HEK293T (cell line): ENCODE results near the gene CHURC1.

ENCODE experiments used
- CTCF ChIA-PET: fragments of 350-600 bp; formaldehyde crosslinking; extraction: SDS; loops from one replicate; lab custom pipeline; 2021; ENCODE audit warnings: antibody characterized with exemption, inconsistent platforms; lab: Yijun Ruan, JAX
- POLR2A ChIA-PET: fragments of 350-600 bp; formaldehyde crosslinking; extraction: SDS; loops from one replicate; lab custom pipeline; 2020; ENCODE audit warnings: antibody characterized with exemption, inconsistent platforms; lab: Yijun Ruan, JAX
- DNase-seq: peaks from one replicate; pipeline ENCODE4 v3.0.0; 2012; ENCODE audit warnings: mixed read lengths; ENCODE audit errors: extremely low spot score
- ARNT ChIP-seq: fragments of 450-650 bp; IDR thresholded peaks from 2 replicates; pipeline ENCODE4 v1.6.1; 2017; ENCODE audit warnings: mild to moderate bottlenecking
- BHLHE40 ChIP-seq: fragments of 450-650 bp; IDR thresholded peaks from 2 replicates; pipeline ENCODE4 v1.6.1; 2016; ENCODE audit warnings: mild to moderate bottlenecking, moderate library complexity, borderline replicate concordance
- CTBP1 ChIP-seq: fragments of 450-650 bp; IDR thresholded peaks from 2 replicates; pipeline ENCODE4 v1.6.1; 2016; ENCODE audit warnings: borderline replicate concordance
- ELF4 ChIP-seq: fragments of 450-650 bp; IDR thresholded peaks from 2 replicates; pipeline ENCODE4 v1.6.1; 2017; ENCODE audit warnings: antibody characterized with exemption
- FOXA1 ChIP-seq: fragments of 450-650 bp; IDR thresholded peaks from 2 replicates; pipeline ENCODE4 v1.6.1; 2016; ENCODE audit warnings: mild to moderate bottlenecking
- FOXK2 ChIP-seq: fragments of 450-650 bp; IDR thresholded peaks from 2 replicates; pipeline ENCODE4 v1.6.1; 2016; ENCODE audit warnings: mild to moderate bottlenecking
- FOXM1 ChIP-seq: fragments of 450-650 bp; IDR thresholded peaks from 2 replicates; pipeline ENCODE4 v1.6.1; 2017; ENCODE audit warnings: mild to moderate bottlenecking, borderline replicate concordance
- HDGF ChIP-seq: fragments of 450-650 bp; IDR thresholded peaks from 2 replicates; pipeline ENCODE4 v1.6.1; 2017; ENCODE audit warnings: antibody characterized with exemption, borderline replicate concordance
- L3MBTL2 ChIP-seq: fragments of 450-650 bp; conservative IDR thresholded peaks from 2 replicates; pipeline ENCODE4 v1.6.1; 2016; ENCODE audit warnings: mild to moderate bottlenecking
- LEF1 ChIP-seq: fragments of 450-650 bp; IDR thresholded peaks from 2 replicates; pipeline ENCODE4 v1.6.1; 2017; ENCODE audit warnings: mild to moderate bottlenecking, borderline replicate concordance
- NFRKB ChIP-seq: fragments of 450-650 bp; IDR thresholded peaks from 2 replicates; pipeline ENCODE4 v1.6.1; 2016; ENCODE audit warnings: mild to moderate bottlenecking, moderate library complexity
- SP1 ChIP-seq: fragments of 450-650 bp; IDR thresholded peaks from 2 replicates; pipeline ENCODE4 v1.6.1; 2017
- SUZ12 ChIP-seq: fragments of 450-650 bp; IDR thresholded peaks from 2 replicates; pipeline ENCODE4 v1.6.1; 2016; ENCODE audit warnings: mild to moderate bottlenecking
- TARDBP ChIP-seq: fragments of 450-650 bp; IDR thresholded peaks from 2 replicates; pipeline ENCODE4 v1.6.1; 2016
- ZNF384 ChIP-seq: fragments of 450-650 bp; IDR thresholded peaks from 2 replicates; pipeline ENCODE4 v1.6.1; 2016
- TF ChIP-seq, protein P1 (sequence below): fragments of 450-650 bp; IDR thresholded peaks from 2 replicates; pipeline ENCODE4 v1.6.1; 2016

Gene CHURC1

DNA sequence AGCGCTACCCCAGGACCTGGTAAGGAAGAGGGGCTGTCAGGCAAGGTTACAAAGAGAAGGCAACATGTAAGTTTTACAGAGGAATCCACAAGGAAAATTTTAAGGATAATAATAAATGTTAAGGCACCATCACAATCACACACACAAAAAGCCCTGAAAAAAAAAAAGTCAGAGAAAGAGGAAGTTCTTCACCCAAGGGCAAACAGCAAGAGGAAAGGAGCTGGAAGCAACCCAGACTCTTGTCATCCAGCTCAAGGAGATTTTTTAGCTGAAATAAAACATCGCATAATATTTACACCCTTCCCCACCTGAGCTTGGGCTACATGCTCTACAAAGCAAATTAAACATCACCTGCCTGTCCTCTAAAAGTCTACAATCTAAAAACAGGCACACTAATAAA lies 44.1 kb upstream of the CHURC1 start:
- DNase-seq: no peak
- CTCF ChIA-PET: no interaction called here
- TF ChIP-seq ZNF384: no peak
- no peak for TF ChIP-seq L3MBTL2
- no peak for TF ChIP-seq FOXM1
- TF ChIP-seq ELF4: no peak
- no peak for TF ChIP-seq NFRKB
- TF ChIP-seq CTBP1: no peak
- TF ChIP-seq, protein P1, sequence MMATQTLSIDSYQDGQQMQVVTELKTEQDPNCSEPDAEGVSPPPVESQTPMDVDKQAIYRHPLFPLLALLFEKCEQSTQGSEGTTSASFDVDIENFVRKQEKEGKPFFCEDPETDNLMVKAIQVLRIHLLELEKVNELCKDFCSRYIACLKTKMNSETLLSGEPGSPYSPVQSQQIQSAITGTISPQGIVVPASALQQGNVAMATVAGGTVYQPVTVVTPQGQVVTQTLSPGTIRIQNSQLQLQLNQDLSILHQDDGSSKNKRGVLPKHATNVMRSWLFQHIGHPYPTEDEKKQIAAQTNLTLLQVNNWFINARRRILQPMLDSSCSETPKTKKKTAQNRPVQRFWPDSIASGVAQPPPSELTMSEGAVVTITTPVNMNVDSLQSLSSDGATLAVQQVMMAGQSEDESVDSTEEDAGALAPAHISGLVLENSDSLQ: no peak
- no peak for TF ChIP-seq SP1
- no peak for TF ChIP-seq BHLHE40
- TF ChIP-seq HDGF: no peak
- TF ChIP-seq TARDBP: no peak
- no peak for TF ChIP-seq FOXK2
- no peak for TF ChIP-seq SUZ12
- TF ChIP-seq ARNT: no peak
- no peak for TF ChIP-seq LEF1
- TF ChIP-seq FOXA1: no peak
- POLR2A ChIA-PET: no interaction called here

DNA sequence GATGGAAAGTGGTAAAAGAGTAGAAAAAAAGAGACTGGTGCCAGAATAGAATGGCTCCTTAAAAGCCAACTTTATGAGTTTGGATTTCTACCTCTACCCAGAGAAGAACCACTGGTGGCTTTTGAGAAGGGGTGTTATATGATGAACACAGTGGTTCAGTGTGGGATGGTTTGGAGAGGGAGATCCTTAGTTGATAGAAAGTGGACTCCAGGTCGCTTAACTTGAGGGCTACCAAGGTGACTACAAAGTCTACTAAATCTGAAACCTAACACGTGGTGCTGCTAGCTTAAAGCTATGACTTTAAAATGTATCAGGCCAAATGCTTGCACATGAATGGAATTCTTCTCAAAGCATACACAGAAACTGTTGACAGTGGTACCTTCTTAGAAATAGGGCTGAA lies 42.9 kb upstream of the CHURC1 start:
- no peak for DNase-seq
- ChIA-PET POLR2A (no interaction called here), CTCF (no interaction called here)
- TF ChIP-seq, protein P1: no peak
- no peak for TF ChIP-seq SUZ12
- no peak for TF ChIP-seq SP1
- TF ChIP-seq L3MBTL2: no peak
- no peak for TF ChIP-seq TARDBP
- TF ChIP-seq BHLHE40: no peak
- no peak for TF ChIP-seq ELF4
- TF ChIP-seq FOXA1: no peak
- TF ChIP-seq HDGF: no peak
- no peak for TF ChIP-seq ARNT
- TF ChIP-seq FOXM1: no peak
- no peak for TF ChIP-seq ZNF384
- TF ChIP-seq LEF1: no peak

DNA sequence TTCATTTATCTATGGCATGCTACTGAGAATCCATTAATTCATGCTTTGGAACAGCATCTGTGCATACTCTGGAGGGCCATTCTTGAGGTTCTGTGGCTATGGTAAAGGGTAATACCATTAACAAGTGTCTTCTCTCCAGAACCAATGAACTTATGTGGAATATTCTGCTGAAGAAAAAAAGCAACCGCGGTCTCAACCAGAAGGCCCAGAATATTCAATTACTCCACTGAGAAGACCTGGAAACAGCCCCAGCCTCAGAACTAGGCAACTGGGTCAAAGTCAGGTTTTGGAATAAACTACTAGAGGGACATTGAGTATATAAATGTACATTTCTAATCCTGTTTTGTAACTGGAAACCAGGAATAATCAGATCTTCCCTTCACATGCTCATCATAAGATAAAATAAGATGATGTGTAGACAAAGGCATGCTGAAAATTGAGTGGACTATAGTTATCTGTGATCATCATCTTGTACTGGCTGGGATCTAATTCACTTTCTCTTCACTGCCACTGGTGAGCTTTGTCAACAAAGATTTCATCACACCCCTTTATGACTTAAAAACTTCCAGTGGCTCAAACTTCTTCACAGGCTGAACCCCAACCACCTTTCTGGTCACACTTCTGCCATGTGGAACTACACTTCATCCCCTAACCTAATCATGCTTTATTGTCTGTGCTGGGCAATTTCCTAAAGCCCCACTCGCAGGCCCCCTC lies 40.6 kb upstream of the CHURC1 start:
- TF ChIP-seq SUZ12 (no peak), SP1 (no peak), NFRKB (no peak), FOXK2 (no peak), TARDBP (no peak), CTBP1 (no peak), HDGF (no peak), FOXA1 (no peak), LEF1 (no peak), BHLHE40 (no peak), FOXM1 (no peak), ZNF384 (no peak), ELF4 (no peak)
- TF ChIP-seq, protein P1: no peak
- DNase-seq: no peak
- CTCF ChIA-PET: no interaction called here
- POLR2A ChIA-PET: no interaction called here

DNA sequence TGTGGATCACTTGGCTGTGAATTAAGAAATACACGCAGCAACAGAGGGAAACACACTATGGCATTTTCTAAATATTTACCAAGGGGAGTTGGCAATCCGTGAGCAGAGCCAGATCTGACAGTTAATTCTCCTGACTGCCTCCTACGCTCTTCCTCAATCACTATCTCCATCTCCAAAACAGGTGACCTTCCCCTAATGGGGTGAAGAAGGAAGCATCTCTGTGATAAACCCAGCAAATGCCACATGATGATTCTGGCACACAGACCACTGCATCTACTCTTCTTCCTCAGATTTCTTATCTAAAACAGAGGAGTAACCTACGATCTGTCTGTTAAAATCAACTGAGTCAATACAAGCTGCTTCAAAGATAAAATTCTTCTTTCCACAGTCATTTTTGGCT lies 38.9 kb upstream of the CHURC1 start:
- ChIA-PET CTCF (no interaction called here), POLR2A (no interaction called here)
- no peak for DNase-seq
- no peak for TF ChIP-seq TARDBP
- TF ChIP-seq BHLHE40: no peak
- no peak for TF ChIP-seq HDGF

- ChIA-PET CTCF (interaction anchor here (1.1 to 5.1 kb wide), 4 partner anchors 10 to 54 kb away, joined by 3 to 30 read pairs (median 15); no protein-coding TSS in a partner anchor), POLR2A (interaction anchor here (2.0 kb wide), 1 partner anchor 109 kb away, joined by 5 read pairs; the partner anchor contains the start of gene FNTB)
- TF ChIP-seq, protein P1: no peak
- no peak for TF ChIP-seq L3MBTL2
- TF ChIP-seq NFRKB: no peak
- no peak for TF ChIP-seq FOXM1
- no peak for TF ChIP-seq SUZ12
- TF ChIP-seq FOXA1: no peak
- TF ChIP-seq HDGF: no peak
- DNase-seq: no peak
Measured at GRCh38 chr14:64877846-64878245, 36.4 kb upstream of the CHURC1 start.
